H1 (cell line): Measurements from ENCODE around the gene IL21R. TPM values are rescaled to one million over a fixed set of nuclear protein-coding genes. Genes with fewer than 3 reads are reported as not detected.

Experiments
- CHD1 ChIP-seq: IDR thresholded peaks from 2 replicates; pipeline ENCODE4 v1.6.1; 2012; ENCODE audit warnings: low read depth, low read length, improper control_type of control experiment
- EP300 ChIP-seq, 2 experiments: IDR thresholded peaks; 1 replicate in 1 of 2; 2 replicates in 1 of 2; pipeline ENCODE4 v1.6.1; 2011 to 2012; ENCODE audit warnings: low read depth in 2 of 2, low read length in 2 of 2, mild to moderate bottlenecking in 2 of 2, borderline replicate concordance in 1 of 2, inconsistent platforms in 1 of 2, moderate library complexity in 1 of 2
- HDAC6 ChIP-seq: IDR thresholded peaks from one replicate; pipeline ENCODE4 v1.7.1; 2012; ENCODE audit warnings: low read depth, mild to moderate bottlenecking, inconsistent platforms, low read length, moderate library complexity
- KDM1A ChIP-seq: fragments of 200-600, 300-600 bp; sonication (generic); IDR thresholded peaks from 2 replicates; pipeline ENCODE4 v1.7.1; 2016; ENCODE audit warnings: mild to moderate bottlenecking, low read length, borderline replicate concordance
- KDM4A ChIP-seq: IDR thresholded peaks from one replicate; pipeline ENCODE4 v1.7.1; 2012; ENCODE audit warnings: low read depth, mild to moderate bottlenecking, moderate library complexity, low read length, inconsistent platforms; ENCODE audit not compliant: severe bottlenecking
- SAP30 ChIP-seq: fragments of 300-600 bp; sonication (generic); IDR thresholded peaks from 2 replicates; pipeline ENCODE4 v1.7.1; 2012; ENCODE audit warnings: low read length, moderate library complexity, mild to moderate bottlenecking, inconsistent platforms; ENCODE audit not compliant: insufficient read depth, insufficient replicate concordance
- SP2 ChIP-seq: IDR thresholded peaks from 2 replicates; pipeline ENCODE4 v1.6.1; 2012; ENCODE audit warnings: mild to moderate bottlenecking, low read length, inconsistent platforms
- TBP ChIP-seq: IDR thresholded peaks from 2 replicates; pipeline ENCODE4 v1.6.1; 2011; ENCODE audit warnings: low read depth, low read length, improper control_type of control experiment
- polyA plus RNA-seq, 7 experiments: library from polyadenylated mRNA; depleted of rRNA in 3 of 7; stranded (reverse) in 5 of 7; unstranded in 2 of 7; fragments of >200 nt in 5 of 7; fragments of 200-250 nt in 2 of 7; gene quantifications; 1 replicate in 5 of 7; 2 replicates in 1 of 7; 4 replicates in 1 of 7; pipeline versions ENCODE4 v1.2.1 to v1.2.3, GENCODE V29; 2011 to 2013; ENCODE audit warnings: missing spikeins in 2 of 7, mixed read lengths in 2 of 7
- total RNA-seq: library from RNA; stranded (reverse); fragmentation: NEBNext Ultra II Directional; extraction: Animal tissue kit (Norgen Biotek cat#: 25700); gene quantifications from 2 replicates; pipeline ENCODE4 v1.2.1, GENCODE V29; 2021

Gene IL21R
- total and polyA plus RNA-seq, 2 of the 8 experiments (the other 6 are each of a cell fraction or from before 2014, with no cell fraction given): 0.34 to 0.70 TPM

- TF ChIP-seq TBP (no peak), CHD1 (no peak), SP2 (no peak), KDM4A (no peak), EP300 (IDR thresholded peaks at IDR 0.05; ENCODE audit: borderline replicate concordance in 1 of 2, low read depth in 2 of 2, low read length in 2 of 2) (no peak), SAP30 (no peak), KDM1A (no peak), HDAC6 (no peak)
These were observed at the start of gene IL21R (continued) for GRCh38 chr16:27401768-27402568.
